SHP77 (cell line): ENCODE data around the gene PITX3.

ENCODE experiments used
- DNase-seq, 2 experiments: peaks; one replicate each; lab custom pipeline; 2025; lab: John Stamatoyannopoulos, UW

Gene PITX3

DNA sequence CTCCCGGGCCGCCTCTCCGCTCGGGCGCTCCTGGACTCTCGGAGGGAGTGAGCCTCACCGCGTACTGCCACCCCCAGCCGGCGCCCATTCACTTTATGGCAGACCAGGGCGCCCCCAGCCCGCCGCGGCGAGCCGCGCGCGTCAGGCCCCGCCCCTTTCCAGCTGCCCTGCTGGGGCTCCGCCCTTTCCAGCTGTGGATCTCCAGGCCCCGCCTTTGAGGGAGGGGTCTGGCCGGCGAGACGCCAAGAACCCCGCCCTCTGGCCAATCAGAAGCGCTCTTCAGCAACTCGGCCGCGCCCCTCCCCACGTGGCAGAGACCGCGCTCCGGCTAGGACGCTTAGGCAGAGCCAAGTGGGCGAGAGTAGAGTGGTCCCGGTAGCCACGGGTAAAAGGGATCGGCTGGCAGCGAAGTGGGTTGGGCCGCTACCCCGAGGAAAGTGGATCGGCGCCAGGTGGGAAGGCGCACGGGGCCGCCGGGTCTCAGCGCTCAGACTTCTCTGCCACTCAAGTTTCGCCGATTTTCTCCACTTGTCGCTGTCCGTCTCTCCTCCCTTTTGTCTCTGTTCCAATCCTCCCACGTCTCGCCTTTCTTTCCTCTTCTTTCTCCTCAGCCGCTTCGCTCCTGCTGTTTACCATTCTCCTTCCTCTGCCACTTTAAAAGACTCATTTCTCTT lies at the start of gene PITX3:
TSS of gene PITX3 (minus strand) at position 69 of the 674 bp plus-strand sequence. CDS start 9,432 bp downstream, outside the sequence.
- peak; percentile 78 to 85 for DNase-seq

DNA sequence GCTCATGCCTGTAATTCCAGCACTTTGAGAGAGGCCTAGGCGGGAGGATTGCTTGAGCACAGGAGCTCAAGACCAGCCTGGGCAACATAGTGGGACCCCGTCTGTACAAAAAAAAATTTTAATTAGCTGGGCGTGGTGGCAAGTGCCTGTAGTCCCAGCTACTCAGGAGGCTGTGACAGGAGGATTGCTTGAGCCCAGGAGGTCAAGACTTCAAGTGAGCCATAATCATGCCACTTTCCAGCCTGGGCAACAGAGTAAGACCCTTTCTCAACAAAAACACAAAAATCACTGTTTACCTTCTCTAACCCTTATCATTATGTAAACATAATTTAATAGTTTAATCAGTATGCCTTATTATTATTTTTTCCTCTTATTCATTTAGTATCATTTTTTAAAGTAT lies 48.5 kb upstream of the PITX3 start:
- DNase-seq, result no peak

DNA sequence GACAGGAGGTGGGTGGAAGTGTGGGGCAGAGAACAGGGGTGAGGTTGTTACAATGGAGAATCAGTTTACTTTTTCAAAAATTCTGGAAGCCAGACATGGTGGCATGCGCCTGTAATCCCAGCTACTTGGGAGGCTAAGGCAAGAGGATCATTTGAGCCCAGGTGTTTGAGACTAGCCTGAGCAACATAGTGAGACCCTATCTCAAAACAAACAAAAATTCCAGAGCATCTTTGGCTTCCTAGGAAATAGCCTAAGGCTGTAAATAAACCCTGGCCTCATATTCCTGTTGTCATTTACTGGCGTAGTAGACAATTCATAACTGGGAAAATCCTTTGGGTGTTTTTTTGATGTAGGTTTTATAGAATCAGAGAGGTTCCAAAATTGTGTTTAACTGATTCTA lies 48.0 kb upstream of the PITX3 start:
- DNase-seq, result no peak

DNA sequence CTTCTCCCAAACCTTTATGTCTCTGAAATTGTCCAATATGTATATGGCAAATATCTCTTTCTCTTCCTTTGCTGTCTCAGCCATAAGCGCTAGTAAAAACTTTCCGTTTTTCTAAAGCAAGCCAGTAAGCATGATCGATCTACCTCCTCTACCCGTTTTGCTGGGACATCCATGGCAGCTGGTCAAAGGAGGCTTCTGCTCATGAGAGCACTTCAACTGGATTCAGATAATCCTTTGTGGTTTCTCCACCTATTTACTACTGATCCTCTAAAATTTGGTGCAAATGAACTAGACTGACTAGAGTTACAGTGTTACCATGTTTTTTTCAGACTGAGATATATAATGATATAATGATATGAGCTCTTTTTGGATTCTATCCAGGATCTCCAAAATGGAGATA lies 46.7 kb upstream of the PITX3 start:
- no peak for DNase-seq

DNA sequence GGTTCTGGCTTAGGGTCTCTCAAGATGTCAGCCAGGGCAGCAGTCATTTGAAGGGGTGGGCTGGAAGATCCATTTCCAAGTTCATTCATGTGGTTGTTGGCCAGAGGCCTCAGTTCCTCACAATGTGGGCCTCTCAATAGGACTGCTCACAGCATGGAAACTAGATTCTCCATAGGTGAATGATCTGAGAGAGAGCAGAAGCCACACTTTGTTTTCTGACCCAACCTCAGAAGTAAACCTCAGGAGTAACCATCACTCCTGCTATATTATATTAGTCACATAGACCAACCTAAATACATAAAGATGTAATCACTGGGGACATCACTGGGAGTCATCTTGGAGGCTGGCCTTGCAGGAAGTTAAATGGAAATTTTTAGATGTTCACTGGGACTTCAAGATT lies 46.2 kb upstream of the PITX3 start:
- no peak for DNase-seq

DNA sequence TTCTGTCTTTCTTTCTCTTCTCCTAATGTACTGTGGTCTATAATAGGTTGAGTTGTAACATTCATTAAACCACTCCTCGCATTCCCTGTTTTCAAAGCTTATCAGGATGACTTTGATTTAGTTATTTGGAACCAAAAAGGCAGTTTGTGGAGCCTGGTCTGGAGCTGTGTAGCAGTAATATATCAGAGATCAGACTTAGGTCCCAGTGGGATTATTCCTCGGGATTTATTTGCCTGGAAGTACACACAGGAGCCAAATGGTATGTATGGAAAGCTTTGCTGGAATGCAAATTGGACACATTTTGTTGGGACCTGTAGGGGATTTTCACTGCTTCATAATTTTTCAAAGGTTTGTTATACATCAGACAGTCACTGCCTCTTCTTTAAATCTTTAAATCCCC lies 44.9 kb upstream of the PITX3 start:
- DNase-seq, result no peak

DNA sequence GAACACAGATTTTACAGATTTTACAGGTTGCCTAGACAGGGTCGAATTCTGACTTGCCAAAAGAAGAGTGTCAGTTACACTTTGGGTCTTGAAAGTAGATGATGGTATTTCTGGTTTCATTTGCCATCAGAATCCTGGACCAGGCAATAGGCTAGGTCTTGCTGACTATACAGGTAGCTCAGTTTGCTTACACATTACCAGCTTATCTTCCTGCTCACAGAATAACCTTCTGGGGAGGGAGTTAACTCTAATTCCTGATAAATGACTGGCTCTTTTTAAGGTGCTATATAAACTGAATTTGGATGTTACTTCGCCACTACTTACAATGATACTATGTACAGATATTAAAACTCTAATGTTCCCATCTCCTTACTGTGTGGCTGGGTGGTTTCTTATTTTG lies 43.8 kb upstream of the PITX3 start:
- DNase-seq, result no peak

DNA sequence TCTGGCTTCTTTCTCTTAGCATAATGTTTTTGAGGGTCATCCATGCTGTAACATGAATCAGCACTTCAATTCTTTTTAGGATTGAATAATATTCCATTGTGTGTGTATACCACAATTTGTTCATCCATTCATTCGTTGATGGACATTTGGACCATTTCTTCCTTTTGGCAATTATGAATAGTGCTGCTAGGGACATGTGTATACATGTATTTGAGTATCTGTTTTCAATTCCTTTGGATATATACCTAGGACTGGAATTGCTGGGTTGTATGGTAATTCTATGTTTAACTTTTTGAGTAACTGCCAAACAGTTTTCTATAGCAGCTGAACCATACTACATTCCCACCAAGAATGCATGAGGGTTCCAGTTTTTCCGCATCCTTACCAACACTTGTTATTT lies 43.2 kb upstream of the PITX3 start:
- no peak for DNase-seq

DNA sequence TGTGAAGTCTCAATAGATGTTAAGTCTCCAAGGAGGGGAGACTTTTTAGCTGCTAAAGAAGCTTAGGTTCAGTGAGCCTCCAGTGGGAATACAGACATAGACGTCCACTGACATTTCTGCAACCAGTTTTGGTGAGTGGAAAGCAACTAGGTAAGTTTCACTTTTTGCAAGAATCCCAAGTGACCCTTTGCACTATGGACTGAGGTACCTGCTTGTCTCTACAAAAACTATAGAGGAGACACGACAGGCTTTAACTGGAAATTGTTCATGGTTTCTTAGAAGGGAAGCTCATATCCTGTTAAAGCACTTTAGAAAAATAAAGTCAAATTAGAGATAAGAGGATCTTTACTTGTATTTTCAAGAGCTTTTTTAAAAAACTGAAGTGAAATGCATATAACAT lies 42.6 kb upstream of the PITX3 start:
- no peak for DNase-seq

DNA sequence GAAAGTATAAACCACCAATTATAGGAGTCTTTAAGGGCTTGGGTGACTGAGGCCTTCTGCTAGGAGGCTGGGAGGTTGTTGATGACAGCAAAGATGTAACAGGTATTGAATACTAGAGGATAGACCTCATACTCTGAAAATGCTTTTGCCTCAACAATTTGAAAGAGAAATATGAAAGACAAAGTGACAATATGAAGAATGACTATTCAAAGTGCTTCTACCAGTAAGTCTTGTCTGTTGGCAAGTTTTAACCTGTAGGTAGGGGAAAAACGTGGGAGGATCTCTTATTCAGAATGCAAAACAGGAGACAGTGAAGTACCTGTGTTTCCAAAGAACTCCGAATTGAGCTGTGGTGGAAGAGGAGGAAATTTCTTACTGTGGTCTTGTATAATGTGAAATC lies 42.2 kb upstream of the PITX3 start:
- no peak for DNase-seq

DNA sequence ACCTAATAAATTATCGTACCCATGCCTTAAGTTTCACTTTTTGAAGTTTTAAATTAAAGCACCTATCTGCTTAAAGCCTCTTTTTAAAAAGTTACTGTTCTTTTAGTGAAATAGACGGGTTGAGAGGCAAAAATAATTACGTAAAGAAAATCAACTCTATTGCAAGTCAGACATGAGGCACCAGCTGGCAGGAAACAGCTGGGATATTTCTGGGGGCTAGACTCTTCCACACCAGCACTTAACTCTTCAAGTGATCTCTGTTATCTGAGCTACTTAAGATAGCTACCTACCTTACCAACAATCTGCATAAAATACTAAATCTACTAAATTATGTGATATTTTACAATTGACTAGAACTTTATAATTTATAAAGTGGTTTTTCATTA lies 39.8 kb upstream of the PITX3 start:
- peak; percentile 35 to 49 for DNase-seq

DNA sequence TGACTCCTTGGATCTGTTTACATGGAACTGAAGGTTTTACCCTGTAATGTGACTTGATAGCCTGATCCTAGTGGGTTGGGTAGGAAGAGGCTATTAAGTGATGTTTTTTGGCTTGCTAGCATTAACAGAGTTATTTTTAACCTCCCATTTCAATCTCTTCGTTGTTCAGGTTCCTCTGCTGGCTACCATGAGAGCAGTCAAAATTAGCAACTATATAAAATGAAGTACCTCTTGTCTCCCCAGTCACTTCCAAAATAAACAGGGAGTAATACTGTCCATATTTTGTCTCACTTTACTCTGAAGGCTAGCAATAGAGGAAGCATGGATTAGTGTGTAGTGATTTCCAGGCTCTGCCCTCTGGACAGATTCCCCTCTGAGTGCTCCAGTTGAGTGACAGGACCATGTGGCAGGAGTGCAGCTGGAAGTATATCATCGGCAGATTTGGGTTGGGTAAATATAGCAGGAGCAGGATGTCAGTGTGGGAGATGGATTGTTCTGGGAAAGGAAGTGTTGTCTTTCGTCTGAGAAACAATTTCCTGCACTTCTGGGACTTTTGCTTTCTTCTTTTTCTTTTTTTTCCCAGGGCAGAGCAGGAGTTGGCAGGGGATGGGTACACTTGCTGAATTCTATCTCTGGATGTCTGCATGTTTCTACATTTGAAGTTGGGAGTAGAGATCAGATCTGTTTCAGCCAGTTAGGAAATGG lies 39.2 kb upstream of the PITX3 start:
- peak; percentile 68 to 76 for DNase-seq

DNA sequence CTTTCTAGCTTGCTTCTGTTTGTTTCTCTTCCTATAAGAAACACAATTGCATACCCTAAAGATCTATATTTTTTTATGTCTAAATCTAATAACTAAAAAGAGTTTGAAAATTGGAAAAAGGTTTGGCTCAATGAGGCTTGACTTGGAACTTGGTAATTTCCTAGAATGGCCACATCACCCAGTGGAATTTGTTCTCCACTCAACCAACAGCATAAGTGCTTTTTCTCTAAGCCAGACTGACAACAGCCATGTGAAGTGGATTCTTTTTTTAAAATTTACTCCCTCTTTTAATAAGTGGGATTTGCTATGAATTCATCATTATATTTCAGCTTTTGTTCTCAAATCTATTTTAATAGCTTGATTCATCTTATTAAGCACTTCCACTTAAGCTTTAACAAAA lies 37.8 kb upstream of the PITX3 start:
- DNase-seq, result no peak

DNA sequence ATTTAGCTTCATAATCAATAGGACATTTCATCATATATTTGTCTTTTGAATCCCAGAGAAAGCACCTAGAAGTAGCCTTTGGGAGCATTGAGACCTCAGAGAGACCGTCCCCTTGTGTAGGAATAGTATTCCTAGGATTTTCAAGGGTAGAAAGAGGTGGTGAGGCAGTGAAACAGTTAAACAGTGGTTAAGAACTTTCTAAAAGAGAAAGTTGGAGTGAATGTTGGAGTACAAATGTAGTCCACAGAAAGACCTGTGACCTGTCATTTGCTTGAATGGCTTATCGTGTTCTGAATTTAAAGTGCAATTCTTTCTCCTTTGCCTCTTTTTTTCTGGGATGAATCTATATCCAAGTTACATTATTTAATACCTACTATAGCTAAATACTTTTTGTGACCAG lies 34.0 kb upstream of the PITX3 start:
- no peak for DNase-seq

DNA sequence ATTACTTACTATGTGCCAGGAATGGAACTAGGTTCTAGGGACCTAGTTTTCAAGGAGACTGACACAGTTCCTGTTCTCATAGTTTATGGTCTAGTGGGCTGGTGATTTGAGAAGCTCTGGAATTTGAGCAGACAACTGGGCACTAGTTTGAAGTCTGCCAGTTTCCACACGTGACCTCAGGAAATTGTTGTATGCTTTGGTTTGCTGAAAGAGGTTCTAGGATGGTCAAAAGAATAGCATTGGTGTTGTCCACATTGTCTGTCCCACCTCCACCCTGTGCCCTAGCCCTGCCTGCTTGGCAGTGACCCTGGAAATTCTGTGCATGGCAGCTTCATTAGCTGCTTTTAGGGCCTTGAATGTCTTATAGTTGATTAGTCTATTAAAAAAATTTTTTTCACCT lies 32.8 kb upstream of the PITX3 start:
- DNase-seq, result no peak

DNA sequence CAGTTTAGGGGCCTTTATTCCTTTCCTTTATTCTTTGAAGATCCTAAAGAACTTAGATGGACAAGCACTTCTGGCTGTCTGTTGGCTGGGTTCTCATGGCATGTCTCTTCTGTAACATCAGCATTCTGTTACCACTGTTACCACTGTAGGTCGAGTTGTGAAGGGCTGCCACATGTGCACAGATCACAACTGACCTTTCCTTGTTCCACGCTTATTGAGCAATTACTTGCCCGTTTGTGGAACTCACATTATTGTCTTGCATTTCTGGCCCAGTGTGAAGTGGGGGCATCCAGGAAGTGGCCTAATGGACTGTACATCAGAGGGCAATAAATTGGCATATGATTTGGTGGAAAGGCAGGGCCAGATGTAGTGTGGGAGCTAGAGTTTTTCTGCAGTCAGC lies 27.7 kb upstream of the PITX3 start:
- DNase-seq, result no peak

DNA sequence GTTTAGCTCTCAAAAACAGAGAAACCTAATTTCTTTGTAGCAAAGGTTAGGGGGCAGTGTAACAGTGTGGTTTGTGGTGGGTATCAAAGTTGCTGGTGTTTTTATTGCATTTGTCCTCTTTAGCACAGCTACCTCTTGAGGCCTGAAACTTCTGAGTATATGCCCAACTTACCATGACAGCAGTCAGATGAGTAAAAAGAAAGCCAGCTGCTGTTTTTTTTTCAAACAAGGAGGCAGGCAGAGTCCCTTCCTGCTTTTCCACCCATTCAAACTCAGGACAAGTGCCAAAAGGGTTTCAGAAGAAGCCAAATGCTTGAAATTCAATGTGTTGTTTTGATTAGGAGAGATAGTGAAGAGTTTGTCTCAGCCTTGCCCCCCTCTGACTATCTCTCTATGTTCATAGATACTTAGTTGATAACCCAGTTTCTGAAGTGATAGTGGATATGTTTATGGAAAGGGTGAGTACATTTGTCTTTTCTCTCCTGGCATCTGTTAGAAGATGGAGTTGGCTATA lies 27.1 kb upstream of the PITX3 start:
- no peak for DNase-seq

DNA sequence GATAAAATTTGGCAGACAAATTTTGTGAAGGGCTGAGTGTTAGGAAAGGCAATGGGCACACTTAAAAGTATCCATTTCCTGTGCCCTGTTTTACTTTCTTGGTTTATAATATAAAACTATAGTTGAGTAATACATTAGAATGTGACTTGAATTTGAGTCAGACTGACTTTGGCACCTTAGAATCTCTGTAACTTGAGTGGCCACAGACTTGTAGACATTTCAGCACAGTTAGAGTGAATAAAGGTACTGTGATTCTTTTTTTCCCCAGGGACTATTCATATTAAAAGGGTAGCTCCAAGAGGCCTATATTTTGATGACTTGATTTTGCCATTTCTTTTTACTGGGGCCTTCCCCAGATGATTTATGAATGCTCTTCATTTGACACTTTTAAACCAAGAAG lies 26.4 kb upstream of the PITX3 start:
- no peak for DNase-seq

DNA sequence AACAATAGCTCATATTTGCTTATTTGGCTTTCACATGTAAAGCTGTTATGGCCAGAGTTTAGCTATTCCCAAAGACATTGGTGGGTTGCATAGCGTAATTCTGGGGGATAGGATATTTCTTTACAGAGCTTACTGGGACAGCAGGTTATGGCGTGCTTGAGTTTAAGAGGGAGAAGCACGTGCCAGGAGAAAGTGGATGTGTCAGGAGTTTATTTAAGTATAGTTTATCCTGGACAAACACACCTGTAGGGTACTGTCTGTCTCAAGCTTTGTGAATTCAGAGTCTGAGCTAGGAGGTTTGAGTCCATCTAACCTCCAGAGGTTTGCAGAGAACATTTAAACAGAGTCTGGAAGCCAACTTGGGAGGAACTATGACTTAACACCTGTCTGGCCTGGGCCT lies 25.4 kb upstream of the PITX3 start:
- DNase-seq, result no peak

DNA sequence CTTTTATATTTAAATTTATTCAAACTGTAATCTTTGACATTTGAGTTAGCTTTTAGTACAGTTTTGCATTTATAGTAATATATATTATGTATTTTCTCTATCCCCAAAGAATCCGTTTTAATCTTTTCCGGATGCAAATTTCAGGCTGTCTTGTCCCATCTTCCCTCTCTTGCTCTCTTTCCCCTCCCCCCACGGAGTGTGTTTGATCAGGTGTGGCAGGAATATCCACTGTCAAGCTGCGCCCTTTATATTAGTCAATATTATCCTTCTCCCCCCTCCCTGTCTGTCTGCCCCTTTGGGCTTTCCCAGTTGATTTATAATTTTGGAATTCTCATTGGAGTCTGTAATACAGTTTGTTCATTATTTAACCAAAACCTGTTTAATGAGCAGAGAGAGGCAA lies 23.1 kb upstream of the PITX3 start:
- DNase-seq, result peak; percentile 65 to 68

DNA sequence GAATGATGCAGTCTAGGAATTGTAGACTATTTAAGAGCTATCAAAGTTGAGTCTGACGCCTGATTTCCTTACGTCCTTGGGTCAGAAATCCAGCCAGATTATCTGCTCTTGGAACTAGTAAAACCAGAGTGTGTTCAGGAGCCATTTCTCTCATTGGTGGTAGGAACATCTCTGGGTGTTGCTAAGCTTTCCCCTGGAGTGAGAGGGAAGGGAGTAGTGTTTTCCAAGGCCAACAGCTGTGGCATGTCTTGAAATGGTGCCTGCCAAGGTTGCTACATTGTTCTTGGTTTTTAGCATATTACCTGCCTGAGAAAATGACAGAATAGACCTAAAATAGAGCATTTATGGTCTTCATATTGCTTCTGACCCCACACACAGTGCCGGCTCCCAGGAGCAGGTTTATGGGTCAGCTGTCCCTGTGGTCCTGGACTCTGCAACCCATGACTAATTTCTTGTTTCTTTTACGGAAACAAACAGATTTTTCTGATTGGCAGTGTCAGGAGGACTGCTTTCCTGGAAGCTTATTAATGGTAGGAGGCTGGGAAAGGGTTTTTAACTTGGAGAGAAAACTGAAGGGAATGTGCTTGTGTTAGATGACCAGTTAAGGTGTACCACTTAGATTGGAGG lies 21.5 kb upstream of the PITX3 start:
- DNase-seq, result no peak

DNA sequence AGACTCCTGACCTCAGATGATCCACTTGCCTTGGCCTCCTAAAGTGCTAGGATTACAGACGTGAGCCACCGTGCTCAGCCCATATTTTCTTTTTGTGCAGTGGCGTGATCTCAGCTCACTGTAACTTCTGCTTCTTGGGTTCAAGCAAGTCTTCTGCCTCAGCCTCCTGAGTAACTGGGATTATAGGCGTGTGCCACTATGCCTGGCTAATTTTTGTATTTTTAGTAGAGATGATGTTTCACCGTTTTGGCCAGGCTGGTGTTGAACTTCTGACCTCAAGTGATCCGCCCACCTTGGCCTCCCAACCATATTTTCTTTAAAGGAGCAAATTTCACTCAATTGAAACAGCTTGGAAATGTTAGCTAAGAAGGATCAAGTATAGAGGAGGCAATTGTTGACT lies 20.5 kb upstream of the PITX3 start:
- no peak for DNase-seq

DNA sequence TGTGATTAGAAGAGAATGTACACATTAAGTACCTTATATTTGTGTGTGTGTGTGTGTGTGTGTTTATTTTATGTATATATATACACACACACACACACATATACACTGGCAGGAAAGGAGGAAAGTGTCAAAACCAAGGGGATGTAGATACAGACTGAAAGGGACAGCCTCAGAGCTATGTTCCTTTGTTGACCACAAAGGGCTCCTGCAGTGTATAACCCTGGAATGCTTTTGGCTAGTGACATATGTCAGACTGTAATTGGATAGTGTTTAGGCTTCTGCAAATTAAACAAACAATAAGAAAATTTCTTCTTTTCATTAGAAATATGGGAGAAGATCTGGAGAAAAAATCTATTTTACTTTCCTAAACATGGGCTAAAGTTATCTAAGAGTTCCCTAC lies 19.9 kb upstream of the PITX3 start:
- DNase-seq, result no peak
